Globus pallidus (tissue), 1 donor: ENCODE measurements around the gene LDHD.
"Not testable (repeated sequence)": the region's sequence is repeated elsewhere in the genome, so short reads cannot be mapped to it uniquely, and the experiment has no call there.

Experiments used
- DNase-seq: peaks from one replicate; pipeline ENCODE4 v3.0.0-alpha.2; 2015; ENCODE audit warnings: low spot score

LDHD gene

DNA sequence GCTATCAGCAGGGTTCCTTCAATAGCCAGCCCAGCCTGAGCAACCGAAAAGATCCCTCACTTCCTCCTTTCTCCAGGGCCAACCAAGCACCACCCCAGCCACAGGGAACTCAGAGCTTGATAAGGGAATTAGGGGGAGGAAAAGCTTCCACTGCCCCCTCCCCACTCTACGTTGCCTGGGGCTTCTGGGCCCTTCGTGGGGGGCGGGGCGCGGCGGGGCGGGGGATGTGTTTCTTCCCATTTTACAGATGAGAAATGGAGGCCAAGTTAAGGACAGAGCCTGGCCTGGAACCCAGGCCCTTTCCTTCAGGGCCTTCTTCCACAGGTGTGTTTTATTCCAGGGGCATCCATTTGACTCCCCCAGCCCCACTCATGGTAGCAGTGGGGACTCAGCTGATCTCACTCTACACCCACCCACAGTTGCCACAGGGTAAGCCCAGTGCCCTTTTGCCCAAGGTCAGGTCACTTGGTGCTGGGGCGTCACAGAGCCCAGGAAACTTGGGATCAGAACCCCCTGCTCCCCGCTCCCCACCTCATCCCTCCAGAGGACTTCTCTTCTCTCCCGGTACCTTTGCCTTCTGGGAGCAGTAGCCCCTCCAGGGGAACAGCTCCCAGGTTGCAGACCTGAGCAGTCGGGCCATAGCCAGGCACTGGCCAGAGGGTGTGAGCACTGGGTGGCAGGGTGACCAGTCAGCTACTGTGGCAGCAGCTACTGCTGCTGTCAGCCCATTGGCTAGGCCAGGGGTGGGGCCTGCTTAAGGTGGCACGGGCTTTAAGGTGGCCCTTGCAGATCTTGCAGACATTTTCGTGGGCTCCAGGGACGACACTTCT is at the start of gene LDHD:
LDHD (minus strand) TSS at position 700 of the 830 bp plus-strand sequence; CDS start at position 640, 60 bp downstream.
- peak; percentile 92 for DNase-seq

- DNase-seq, result no peak
Measured at GRCh38 chr16:75160386-75160785, 43.8 kb upstream of the LDHD start.

GRCh38 chr16:75152635-75153034 is 36.1 kb upstream of the LDHD start:
- DNase-seq, result no peak

GRCh38 chr16:75151798-75152197 is 35.2 kb upstream of the LDHD start:
- DNase-seq, result no peak

GRCh38 chr16:75148311-75149195 is 32.0 kb upstream of the LDHD start, which contains the start of gene ZFP1:
ZFP1 (plus strand) TSS chr16:75148524; CDS start chr16:75152952, 4,428 bp downstream.
- DNase-seq, result peak; percentile 91

- DNase-seq, result no peak
Measured at GRCh38 chr16:75147968-75148310, 31.4 kb upstream of the LDHD start.

DNA sequence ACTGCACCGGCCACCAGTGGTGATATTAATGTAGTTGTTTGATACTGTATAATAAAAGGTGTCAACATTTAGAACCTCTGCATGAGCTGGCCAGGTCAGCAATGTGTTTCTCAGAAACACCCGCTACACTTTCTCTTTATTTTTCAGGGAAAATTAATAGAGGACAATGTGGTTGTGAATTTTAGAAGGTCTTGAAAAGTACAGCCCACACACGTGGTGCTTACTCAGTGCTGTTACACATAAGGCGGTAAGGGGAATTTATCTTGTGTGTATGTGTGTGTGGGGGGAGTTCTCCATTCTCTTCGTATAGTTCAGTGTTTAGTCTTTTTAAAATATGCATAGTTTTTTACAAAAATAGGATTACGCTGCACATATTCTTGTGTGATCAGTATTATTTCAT is 27.4 kb upstream of the LDHD start:
- no peak for DNase-seq

DNA sequence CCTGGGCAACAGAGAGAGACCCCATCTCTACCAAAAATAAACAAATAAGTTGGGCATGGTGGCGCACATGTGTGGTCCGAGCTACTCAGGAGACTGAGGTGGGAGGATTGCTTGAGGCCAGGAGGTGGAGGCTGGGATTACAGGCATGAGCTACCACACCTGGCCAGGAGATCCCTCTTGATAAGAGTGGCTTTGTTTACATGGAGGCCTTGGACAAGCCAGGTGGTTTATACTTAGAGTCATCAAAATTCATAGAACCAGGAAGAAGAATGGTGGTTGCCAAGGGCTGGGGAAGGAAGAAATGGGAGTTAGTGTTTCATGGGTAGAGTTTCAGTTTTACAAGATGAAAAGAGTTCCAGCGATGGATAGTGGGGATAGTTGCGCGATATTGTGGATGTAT is 22.9 kb upstream of the LDHD start:
- DNase-seq, result no peak

GRCh38 chr16:75138636-75139035 is 22.1 kb upstream of the LDHD start:
- no peak for DNase-seq

DNA sequence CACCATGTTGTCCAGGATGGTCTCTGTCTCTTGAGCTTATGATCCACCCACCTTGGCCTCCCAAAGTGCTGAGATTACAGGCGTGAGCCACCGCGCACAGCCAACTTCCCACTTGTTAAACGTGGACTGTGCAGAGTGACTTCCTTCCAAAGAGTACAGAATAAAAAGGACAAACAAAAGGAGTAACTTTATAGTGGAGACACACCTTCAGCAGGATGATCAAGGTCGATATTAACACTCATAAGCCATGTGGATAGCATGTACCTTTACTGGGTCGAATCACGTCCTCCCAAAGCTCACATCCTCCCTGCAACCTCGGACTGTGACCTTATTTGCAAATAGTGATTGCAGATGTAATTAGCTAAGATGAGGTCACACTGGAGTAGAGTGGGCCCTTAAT is 21.7 kb upstream of the LDHD start:
- no peak for DNase-seq

- no peak for DNase-seq
Measured at GRCh38 chr16:75131081-75131480, 14.5 kb upstream of the LDHD start.

- DNase-seq, result no peak
Measured at GRCh38 chr16:75130150-75130771, 13.7 kb upstream of the LDHD start.

GRCh38 chr16:75129421-75130149 is 13.0 kb upstream of the LDHD start:
- not testable (repeated sequence) for DNase-seq

- DNase-seq, result no peak
Measured at GRCh38 chr16:75127713-75128415, 11.3 kb upstream of the LDHD start.

GRCh38 chr16:75122609-75123008 is 6.0 kb upstream of the LDHD start:
- DNase-seq, result no peak

DNA sequence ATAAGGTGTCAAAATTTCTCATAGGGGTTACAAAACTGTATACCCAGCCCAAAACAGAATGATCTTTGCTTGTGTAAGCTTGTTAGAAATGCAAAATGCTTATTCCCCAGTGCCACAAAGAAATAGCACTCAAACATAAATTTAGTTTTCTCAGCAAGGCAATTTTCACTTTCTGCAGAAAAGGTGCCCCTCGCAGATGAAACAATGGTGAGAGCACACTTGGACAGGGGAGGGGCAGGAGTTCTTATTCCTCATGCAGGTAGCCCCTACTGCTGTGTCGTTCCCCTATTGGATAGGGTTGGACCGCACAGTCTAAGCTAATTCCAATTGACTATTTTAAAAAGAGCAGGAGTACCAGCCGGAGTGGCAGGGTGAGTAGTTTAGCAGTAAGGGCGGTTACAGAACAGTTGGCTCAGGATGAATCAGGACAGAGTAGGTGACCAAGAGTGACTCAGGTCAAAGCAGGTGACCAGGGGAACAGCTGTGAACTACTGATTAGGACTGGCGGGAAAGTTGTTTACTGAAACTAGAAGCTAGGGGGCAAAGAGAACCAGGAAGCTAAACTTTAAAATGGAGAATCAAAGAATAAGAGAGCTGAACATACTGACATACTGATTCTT is 5.5 kb upstream of the LDHD start:
- no peak for DNase-seq

- DNase-seq, result no peak
Measured at GRCh38 chr16:75120253-75120652, 3.7 kb upstream of the LDHD start.

GRCh38 chr16:75118943-75119539 is 2.5 kb upstream of the LDHD start:
- DNase-seq, result no peak

DNA sequence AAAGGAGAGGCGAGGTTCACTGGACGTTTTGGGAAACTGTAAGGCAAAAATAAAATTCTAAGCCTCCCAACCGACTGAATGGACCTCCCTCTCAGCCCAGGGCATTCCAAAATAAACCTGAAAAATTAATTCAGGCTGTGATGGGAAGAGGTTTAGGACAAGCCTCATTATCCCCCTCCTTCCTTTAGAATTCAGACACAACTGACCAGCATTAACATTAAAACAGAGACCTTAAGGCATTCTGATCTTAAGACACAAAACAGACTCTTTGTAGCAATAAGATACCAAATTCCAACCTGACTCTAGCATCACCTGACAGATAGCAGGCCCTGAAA is 298 bp upstream of the LDHD start:
- no peak for DNase-seq
